Gastrocnemius medialis (tissue), 4 donors: ENCODE results near the gene FAM107B. TPM values are rescaled to one million over a fixed set of nuclear protein-coding genes. Genes with fewer than 3 reads are reported as not detected.

ENCODE experiments used
- ATAC-seq, 2 donors: fragments of 150-250 bp; one replicate each; pipeline ENCODE4 v1.9.1; 2016
- DNase-seq, 2 donors: peaks; one replicate each; pipeline ENCODE4 v3.0.0-alpha.2; 2019
- H3K27ac ChIP-seq, 4 donors: fragments of 200-600 bp; sonication (generic); 1 replicate in 1 of 4; 2 replicates in 3 of 4; pipeline ENCODE4 v1.5.1; 2016 to 2018; ENCODE audit warnings: mild to moderate bottlenecking in 2 of 4, moderate library complexity in 1 of 4
- H3K27me3 ChIP-seq, 3 donors: fragments of 200-600 bp; sonication (generic) in 2 of 3; 1 replicate in 1 of 3; 2 replicates in 2 of 3; pipeline versions ENCODE4 v1.5.1 to v1.6.0; 2016 to 2019; ENCODE audit warnings: mild to moderate bottlenecking in 1 of 3, moderate library complexity in 1 of 3
- H3K36me3 ChIP-seq, 2 donors: fragments of 200-600 bp; sonication (generic) in 1 of 2; one replicate each; pipeline ENCODE4 v1.5.1; 2017 to 2018
- H3K4me1 ChIP-seq, 2 donors: fragments of 200-600 bp; sonication (generic) in 1 of 2; one replicate each; pipeline ENCODE4 v1.5.1; 2016 to 2017; ENCODE audit warnings: mild to moderate bottlenecking in 2 of 2
- H3K4me3 ChIP-seq, 4 donors: fragments of 200-600 bp; sonication (generic) in 3 of 4; 1 replicate in 1 of 4; 2 replicates in 3 of 4; pipeline ENCODE4 v1.5.1; 2016 to 2019; ENCODE audit warnings: mild to moderate bottlenecking in 2 of 4
- H3K9me3 ChIP-seq, 3 donors: fragments of 200-600 bp; sonication (generic) in 2 of 3; 1 replicate in 1 of 3; 2 replicates in 2 of 3; pipeline ENCODE4 v1.5.1; 2016 to 2019
- CTCF ChIP-seq, 5 experiments: fragments of 450-650 bp in 3 of 5; fragments of 200-600 bp in 2 of 5; sonication (generic) in 2 of 5; IDR thresholded peaks in 4 of 5; conservative IDR thresholded peaks in 1 of 5; 1 replicate in 4 of 5; 2 replicates in 1 of 5; pipeline ENCODE4 v1.5.1; 2016 to 2019; ENCODE audit warnings: antibody characterized with exemption in 5 of 5, mild to moderate bottlenecking in 3 of 5, moderate library complexity in 3 of 5
- POLR2A ChIP-seq, 2 donors: fragments of 450-650 bp; IDR thresholded peaks; one replicate each; pipeline ENCODE4 v1.6.1; 2017; ENCODE audit warnings: antibody characterized with exemption in 2 of 2, mild to moderate bottlenecking in 2 of 2, moderate library complexity in 2 of 2
- in situ Hi-C, 4 donors: fragments of 200-750 bp; cut with MboI; loops; one replicate each; pipeline versions ENCODE4 v1.15.0 to v1.8.0; 2017; ENCODE audit warnings: low sequenced_read_pairs in 4 of 4
- intact Hi-C: fragments of 100-400 bp; cut with DNase I; formaldehyde crosslinking; loops from one replicate; pipeline ENCODE4 v1.15.1; 2023; ENCODE audit warnings: low total_unique reads
- total RNA-seq, 4 donors: library from RNA; depleted of rRNA; stranded (reverse); fragments of >200 nt; gene quantifications; one replicate each; pipeline versions ENCODE4 v1.1.0 to v1.2.3, GENCODE V29; 2016

Gene FAM107B
- total RNA-seq, 4 donors from 2014 or later, result 1.5 to 3.7 (median 2.6) TPM

DNA sequence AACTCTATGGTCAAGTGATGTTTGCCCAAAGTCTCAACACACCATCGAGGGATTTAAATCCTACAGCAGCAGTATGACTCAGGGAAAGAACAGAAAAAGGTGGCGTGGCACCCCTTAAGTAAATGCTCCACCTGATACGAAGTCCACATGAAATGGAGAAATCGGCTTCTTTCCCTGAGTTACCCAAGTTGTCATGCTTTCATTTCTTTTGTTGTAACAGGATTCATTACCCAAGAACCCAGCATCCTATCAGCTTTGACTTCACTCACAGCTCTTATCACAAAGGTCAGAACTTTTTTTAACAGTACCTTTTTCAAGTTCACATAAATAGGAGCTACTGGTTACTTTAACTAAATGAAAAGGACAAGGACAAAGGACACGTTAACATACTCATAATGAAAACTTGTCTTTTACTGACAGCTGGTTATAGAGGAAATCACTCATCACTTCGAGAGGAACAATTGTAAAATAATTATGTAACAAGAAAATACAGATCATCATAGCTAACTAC, 224.2 kb downstream of the FAM107B start:
- H3K27me3 ChIP-seq, result no peaks in the 10 kb centered on the region
- intact Hi-C loops, result no loop called here
- no peak for ATAC-seq
- no peak for DNase-seq
- H3K4me3 ChIP-seq, result no peak overlapping the region
- H3K27ac ChIP-seq, result no peak overlapping the region
- no peaks in the 10 kb centered on the region for H3K9me3 ChIP-seq
- in situ Hi-C loops, result no loop called here
- TF ChIP-seq POLR2A (IDR thresholded peaks at IDR 0.05) (no peak), CTCF (IDR thresholded peaks at IDR 0.05 in 4 of 5, conservative IDR thresholded peaks at IDR 0.05 in 1 of 5) (no peak)
- peaks cover 0 to 5% of the 10 kb centered on the region in 2 donors for H3K4me1 ChIP-seq
- H3K36me3 ChIP-seq, result no peaks in the 10 kb centered on the region

GRCh38 chr10:14549496-14549895, 225.2 kb downstream of the FAM107B start:
- in situ Hi-C loops (no loop called here), intact Hi-C loops (no loop called here)
- TF ChIP-seq POLR2A (IDR thresholded peaks at IDR 0.05) (no peak), CTCF (IDR thresholded peaks at IDR 0.05 in 4 of 5, conservative IDR thresholded peaks at IDR 0.05 in 1 of 5) (no peak)
- ATAC-seq (no peak), DNase-seq (no peak)
- no peaks in the 10 kb centered on the region for H3K9me3 ChIP-seq
- H3K4me3 ChIP-seq, result no peak overlapping the region
- peaks cover 0 to 5% of the 10 kb centered on the region in 2 donors for H3K4me1 ChIP-seq
- H3K27me3 ChIP-seq, result no peaks in the 10 kb centered on the region
- no peaks in the 10 kb centered on the region for H3K36me3 ChIP-seq
- H3K27ac ChIP-seq, result no peak overlapping the region

- Histone ChIP-seq H3K27me3 (no peaks in the 10 kb centered on the region), H3K36me3 (no peaks in the 10 kb centered on the region), H3K9me3 (no peaks in the 10 kb centered on the region), H3K27ac (no peak overlapping the region), H3K4me3 (no peak overlapping the region), H3K4me1 (peaks cover 0 to 2% of the 10 kb centered on the region in 2 donors)
- intact Hi-C loops (no loop called here), in situ Hi-C loops (no loop called here)
- DNase-seq (no peak), ATAC-seq (no peak)
- TF ChIP-seq POLR2A (IDR thresholded peaks at IDR 0.05) (no peak), CTCF (IDR thresholded peaks at IDR 0.05 in 4 of 5, conservative IDR thresholded peaks at IDR 0.05 in 1 of 5) (no peak)
Measured at GRCh38 chr10:14548970-14549369, 225.7 kb downstream of the FAM107B start.

- DNase-seq, result no peak
- Histone ChIP-seq H3K27ac (no peak overlapping the region), H3K4me3 (no peak overlapping the region), H3K27me3 (no peaks in the 10 kb centered on the region), H3K9me3 (no peaks in the 10 kb centered on the region), H3K36me3 (no peaks in the 10 kb centered on the region), H3K4me1 (no peaks in the 10 kb centered on the region)
- in situ Hi-C loops (no loop called here), intact Hi-C loops (no loop called here)
- TF ChIP-seq CTCF (IDR thresholded peaks at IDR 0.05 in 4 of 5, conservative IDR thresholded peaks at IDR 0.05 in 1 of 5) (no peak), POLR2A (IDR thresholded peaks at IDR 0.05) (no peak)
- no peak for ATAC-seq
Measured at GRCh38 chr10:14548474-14548873, 226.2 kb downstream of the FAM107B start.

DNA sequence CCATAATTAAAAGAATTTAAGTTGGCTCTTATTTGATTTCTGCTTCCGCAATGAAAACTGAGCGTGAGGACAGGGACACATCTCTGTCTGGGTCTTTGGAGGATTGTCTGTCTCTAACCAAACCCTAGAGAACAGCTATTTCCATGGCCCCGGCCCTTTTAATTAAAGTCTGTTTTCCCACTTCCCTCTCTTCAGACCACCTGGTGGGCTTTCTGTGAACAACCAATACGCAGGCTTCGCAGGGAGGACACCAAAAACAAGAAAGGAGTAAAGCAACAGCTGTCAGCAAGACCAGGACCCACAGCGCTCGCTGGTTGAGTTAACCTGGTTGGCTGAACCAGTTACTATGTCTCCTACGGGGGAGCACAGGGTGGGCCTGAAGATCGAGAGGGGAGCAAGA, 226.9 kb downstream of the FAM107B start:
- DNase-seq (no peak), ATAC-seq (no peak)
- no peaks in the 10 kb centered on the region for H3K9me3 ChIP-seq
- H3K36me3 ChIP-seq, result no peaks in the 10 kb centered on the region
- intact Hi-C loops (no loop called here), in situ Hi-C loops (no loop called here)
- H3K27ac ChIP-seq, result no peak overlapping the region
- H3K4me3 ChIP-seq, result no peak overlapping the region
- TF ChIP-seq CTCF (IDR thresholded peaks at IDR 0.05 in 4 of 5, conservative IDR thresholded peaks at IDR 0.05 in 1 of 5) (no peak), POLR2A (IDR thresholded peaks at IDR 0.05) (no peak)
- no peaks in the 10 kb centered on the region for H3K4me1 ChIP-seq
- no peaks in the 10 kb centered on the region for H3K27me3 ChIP-seq
